ENCODE measurements around the gene DAB1.

The DAB1 gene

DNA sequence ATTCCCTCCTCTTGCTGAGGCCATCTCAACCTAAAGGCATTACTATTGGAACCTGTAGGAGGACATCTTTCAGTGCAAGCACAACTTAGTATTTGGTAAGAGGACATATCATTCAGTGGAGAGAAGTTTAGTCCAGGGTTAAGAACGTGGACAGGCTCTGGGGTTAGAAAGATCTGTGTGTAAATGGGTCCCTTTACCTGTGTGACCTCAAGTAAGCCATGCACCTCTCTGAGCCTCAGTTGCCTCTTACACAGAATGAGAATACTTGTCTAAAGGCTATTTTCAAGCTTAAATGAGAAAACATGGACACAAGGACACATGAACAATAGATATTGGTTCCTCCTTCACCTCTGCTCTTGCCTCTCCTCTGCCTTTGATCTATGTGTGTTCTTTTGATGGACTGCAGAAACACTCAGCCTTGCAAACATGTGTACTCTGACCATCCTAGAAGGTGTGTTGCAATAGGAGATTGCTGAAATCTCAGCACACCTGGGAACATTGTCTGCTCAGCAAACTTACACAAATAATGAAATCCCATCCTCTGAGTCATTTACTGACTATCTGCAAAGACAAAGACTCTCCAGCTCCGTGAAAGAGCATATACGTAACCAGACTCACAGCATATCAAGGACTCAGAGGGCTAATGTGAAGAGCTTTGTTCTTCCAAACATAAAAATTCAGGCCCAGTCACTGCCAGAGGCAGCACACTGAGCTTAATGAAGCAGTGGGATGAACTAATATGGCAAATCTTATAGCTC lies 143.8 kb downstream of the DAB1 start:
- TF ChIP-seq, protein P1, sequence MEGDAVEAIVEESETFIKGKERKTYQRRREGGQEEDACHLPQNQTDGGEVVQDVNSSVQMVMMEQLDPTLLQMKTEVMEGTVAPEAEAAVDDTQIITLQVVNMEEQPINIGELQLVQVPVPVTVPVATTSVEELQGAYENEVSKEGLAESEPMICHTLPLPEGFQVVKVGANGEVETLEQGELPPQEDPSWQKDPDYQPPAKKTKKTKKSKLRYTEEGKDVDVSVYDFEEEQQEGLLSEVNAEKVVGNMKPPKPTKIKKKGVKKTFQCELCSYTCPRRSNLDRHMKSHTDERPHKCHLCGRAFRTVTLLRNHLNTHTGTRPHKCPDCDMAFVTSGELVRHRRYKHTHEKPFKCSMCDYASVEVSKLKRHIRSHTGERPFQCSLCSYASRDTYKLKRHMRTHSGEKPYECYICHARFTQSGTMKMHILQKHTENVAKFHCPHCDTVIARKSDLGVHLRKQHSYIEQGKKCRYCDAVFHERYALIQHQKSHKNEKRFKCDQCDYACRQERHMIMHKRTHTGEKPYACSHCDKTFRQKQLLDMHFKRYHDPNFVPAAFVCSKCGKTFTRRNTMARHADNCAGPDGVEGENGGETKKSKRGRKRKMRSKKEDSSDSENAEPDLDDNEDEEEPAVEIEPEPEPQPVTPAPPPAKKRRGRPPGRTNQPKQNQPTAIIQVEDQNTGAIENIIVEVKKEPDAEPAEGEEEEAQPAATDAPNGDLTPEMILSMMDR (IDR thresholded peaks at IDR 0.05; ENCODE audit: low read depth, low read length, missing control alignments): no peak
- DNase-seq (ENCODE audit: extremely low read depth, low read depth): no peak
- no peak overlapping the region for H3K4me3 ChIP-seq (replicated peaks; ENCODE audit: low read depth, low read length)

- H3K4me3 ChIP-seq (replicated peaks; ENCODE audit: low read depth, low read length): no peak overlapping the region
- TF ChIP-seq, protein P1 (IDR thresholded peaks at IDR 0.05; ENCODE audit: low read depth, low read length, missing control alignments): no peak
- no peak for DNase-seq (ENCODE audit: extremely low read depth, low read depth)
Measured at GRCh38 chr1:57278558-57278957, 145.3 kb downstream of the DAB1 start.

- TF ChIP-seq, protein P1 (IDR thresholded peaks at IDR 0.05; ENCODE audit: low read depth, low read length, missing control alignments): no peak
- DNase-seq (ENCODE audit: extremely low read depth, low read depth): no peak
- no peak overlapping the region for H3K4me3 ChIP-seq (replicated peaks; ENCODE audit: low read depth, low read length)
Measured at GRCh38 chr1:57277681-57278080, 146.2 kb downstream of the DAB1 start.

DNA sequence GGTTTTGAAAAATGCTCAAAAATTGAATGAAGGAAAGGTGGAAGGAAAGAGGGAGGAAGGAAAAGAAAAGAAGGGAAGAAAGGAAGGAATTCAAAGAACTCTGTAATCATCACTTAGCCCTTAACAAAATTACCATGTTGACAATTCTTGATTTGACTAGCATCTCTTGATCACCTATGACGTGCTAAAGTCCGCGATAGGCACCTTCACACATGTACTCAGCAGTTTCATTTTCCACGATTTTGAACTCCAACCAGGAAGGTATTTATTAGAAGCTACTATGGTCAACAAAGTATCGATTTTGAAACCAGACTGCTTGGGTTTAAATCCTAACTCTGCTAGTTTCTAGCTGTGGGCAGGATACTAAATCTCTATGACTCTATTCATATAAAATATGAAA lies 146.9 kb downstream of the DAB1 start:
- TF ChIP-seq, protein P1 (IDR thresholded peaks at IDR 0.05; ENCODE audit: low read depth, low read length, missing control alignments): no peak
- H3K4me3 ChIP-seq (replicated peaks; ENCODE audit: low read depth, low read length): no peak overlapping the region
- no peak for DNase-seq (ENCODE audit: extremely low read depth, low read depth)

DNA sequence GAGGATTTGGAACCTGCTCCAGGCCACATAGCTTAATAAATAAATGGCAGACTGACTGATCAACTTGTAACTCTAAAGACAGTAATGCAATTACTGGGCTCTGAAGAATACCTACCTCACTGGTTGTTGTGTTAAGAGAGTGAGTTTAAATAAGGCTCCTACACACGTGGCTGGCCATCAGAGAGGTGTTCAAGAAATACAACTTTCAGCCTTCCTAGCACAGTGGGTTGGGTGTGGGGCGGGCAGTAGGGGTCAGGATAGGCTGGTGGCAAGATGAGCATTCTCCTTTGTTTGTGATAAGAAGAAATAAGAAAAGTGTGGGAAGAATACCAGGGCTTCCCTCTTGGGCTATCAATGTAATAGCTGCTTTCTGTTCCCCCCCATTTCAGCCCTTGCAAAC lies 151.3 kb downstream of the DAB1 start:
- TF ChIP-seq, protein P1 (IDR thresholded peaks at IDR 0.05; ENCODE audit: low read depth, low read length, missing control alignments): no peak
- no peak for DNase-seq (ENCODE audit: extremely low read depth, low read depth)
- no peak overlapping the region for H3K4me3 ChIP-seq (replicated peaks; ENCODE audit: low read depth, low read length)

DNA sequence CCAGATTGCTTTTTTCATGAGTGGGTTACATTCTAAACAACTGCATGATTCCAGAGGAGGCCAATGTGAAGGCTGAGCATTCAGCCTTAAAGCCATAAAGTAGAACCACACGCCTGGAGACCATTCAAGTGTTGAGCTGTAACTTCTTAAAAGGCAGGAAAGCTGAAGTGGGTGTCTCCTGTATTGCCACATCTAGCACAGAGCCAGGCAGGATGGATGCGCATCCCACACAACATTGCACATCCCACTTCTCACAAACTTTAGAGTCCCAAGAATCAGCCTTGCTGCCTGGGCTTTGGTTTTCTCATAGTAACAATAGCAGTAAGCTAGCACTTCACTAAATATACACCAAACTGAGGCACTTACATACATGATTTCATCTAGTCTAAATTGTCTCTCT lies 151.7 kb downstream of the DAB1 start:
- TF ChIP-seq, protein P1 (IDR thresholded peaks at IDR 0.05; ENCODE audit: low read depth, low read length, missing control alignments): no peak
- DNase-seq (ENCODE audit: extremely low read depth, low read depth): no peak
- no peak overlapping the region for H3K4me3 ChIP-seq (replicated peaks; ENCODE audit: low read depth, low read length)
